ENCODE data around the gene RNU7-1.
A peak's percentile ranks its signal among the peaks of the same experiment; 100 is the strongest.

RNU7-1 gene

DNA sequence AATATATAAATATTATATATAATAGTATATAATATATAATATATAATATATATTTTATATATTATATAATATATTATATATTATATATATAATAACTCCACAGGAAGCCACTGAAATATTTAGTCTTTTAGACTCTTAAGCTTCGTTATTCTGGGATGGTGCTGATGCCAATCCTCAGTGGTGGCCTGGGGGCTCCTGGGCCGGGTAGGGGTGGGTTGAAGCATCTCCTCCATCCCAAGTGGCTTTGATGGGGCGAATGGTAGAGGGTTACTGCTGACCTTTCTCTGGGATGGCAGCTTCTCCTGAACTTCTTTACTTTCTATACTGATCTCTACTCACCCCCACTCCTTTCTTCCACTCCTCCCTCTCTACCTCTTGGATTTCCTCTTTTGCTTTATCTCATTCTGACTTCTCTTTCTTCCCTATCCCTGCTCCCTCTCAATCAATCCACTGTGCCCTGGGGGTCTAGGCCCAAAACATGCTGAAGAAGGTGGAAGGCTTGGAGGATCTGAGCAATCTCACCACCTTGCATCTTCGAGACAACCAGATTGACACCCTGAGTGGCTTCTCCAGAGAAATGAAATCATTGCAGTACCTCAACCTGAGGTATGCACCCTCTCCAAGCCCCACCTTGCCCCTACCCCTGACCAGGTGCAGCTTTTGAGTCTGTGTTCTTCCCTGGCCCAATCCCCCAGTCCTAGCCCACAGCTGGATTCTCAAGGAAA, 34.0 kb upstream of the RNU7-1 start:
- Histone ChIP-seq H3K27ac (replicated peaks) (no peak overlapping the region), H3K27me3 (ENCODE audit: insufficient read depth, poor library complexity, severe bottlenecking) (peaks cover 9% of the 10 kb centered on the region), H3K4me3 (replicated peaks; ENCODE audit: insufficient read depth, low read length) (no peak overlapping the region)
- DNase-seq (ENCODE audit: low read depth in 1 of 2, low spot score in 1 of 2) = no peak
- TF ChIP-seq POLR2AphosphoS5 (IDR thresholded peaks at IDR 0.05; ENCODE audit: low read depth) (no peak), GABPA (IDR thresholded peaks at IDR 0.05; ENCODE audit: low read depth) (no peak), SPI1 (IDR thresholded peaks at IDR 0.05; ENCODE audit: borderline replicate concordance, low read depth) (no peak)
- TF ChIP-seq, protein P1, sequence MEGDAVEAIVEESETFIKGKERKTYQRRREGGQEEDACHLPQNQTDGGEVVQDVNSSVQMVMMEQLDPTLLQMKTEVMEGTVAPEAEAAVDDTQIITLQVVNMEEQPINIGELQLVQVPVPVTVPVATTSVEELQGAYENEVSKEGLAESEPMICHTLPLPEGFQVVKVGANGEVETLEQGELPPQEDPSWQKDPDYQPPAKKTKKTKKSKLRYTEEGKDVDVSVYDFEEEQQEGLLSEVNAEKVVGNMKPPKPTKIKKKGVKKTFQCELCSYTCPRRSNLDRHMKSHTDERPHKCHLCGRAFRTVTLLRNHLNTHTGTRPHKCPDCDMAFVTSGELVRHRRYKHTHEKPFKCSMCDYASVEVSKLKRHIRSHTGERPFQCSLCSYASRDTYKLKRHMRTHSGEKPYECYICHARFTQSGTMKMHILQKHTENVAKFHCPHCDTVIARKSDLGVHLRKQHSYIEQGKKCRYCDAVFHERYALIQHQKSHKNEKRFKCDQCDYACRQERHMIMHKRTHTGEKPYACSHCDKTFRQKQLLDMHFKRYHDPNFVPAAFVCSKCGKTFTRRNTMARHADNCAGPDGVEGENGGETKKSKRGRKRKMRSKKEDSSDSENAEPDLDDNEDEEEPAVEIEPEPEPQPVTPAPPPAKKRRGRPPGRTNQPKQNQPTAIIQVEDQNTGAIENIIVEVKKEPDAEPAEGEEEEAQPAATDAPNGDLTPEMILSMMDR (IDR thresholded peaks at IDR 0.05; ENCODE audit: insufficient read depth, low read length) = no peak
- TF ChIP-seq, protein P2, sequence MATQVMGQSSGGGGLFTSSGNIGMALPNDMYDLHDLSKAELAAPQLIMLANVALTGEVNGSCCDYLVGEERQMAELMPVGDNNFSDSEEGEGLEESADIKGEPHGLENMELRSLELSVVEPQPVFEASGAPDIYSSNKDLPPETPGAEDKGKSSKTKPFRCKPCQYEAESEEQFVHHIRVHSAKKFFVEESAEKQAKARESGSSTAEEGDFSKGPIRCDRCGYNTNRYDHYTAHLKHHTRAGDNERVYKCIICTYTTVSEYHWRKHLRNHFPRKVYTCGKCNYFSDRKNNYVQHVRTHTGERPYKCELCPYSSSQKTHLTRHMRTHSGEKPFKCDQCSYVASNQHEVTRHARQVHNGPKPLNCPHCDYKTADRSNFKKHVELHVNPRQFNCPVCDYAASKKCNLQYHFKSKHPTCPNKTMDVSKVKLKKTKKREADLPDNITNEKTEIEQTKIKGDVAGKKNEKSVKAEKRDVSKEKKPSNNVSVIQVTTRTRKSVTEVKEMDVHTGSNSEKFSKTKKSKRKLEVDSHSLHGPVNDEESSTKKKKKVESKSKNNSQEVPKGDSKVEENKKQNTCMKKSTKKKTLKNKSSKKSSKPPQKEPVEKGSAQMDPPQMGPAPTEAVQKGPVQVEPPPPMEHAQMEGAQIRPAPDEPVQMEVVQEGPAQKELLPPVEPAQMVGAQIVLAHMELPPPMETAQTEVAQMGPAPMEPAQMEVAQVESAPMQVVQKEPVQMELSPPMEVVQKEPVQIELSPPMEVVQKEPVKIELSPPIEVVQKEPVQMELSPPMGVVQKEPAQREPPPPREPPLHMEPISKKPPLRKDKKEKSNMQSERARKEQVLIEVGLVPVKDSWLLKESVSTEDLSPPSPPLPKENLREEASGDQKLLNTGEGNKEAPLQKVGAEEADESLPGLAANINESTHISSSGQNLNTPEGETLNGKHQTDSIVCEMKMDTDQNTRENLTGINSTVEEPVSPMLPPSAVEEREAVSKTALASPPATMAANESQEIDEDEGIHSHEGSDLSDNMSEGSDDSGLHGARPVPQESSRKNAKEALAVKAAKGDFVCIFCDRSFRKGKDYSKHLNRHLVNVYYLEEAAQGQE (IDR thresholded peaks at IDR 0.05; ENCODE audit: insufficient replicate concordance, low read depth) = no peak

DNA sequence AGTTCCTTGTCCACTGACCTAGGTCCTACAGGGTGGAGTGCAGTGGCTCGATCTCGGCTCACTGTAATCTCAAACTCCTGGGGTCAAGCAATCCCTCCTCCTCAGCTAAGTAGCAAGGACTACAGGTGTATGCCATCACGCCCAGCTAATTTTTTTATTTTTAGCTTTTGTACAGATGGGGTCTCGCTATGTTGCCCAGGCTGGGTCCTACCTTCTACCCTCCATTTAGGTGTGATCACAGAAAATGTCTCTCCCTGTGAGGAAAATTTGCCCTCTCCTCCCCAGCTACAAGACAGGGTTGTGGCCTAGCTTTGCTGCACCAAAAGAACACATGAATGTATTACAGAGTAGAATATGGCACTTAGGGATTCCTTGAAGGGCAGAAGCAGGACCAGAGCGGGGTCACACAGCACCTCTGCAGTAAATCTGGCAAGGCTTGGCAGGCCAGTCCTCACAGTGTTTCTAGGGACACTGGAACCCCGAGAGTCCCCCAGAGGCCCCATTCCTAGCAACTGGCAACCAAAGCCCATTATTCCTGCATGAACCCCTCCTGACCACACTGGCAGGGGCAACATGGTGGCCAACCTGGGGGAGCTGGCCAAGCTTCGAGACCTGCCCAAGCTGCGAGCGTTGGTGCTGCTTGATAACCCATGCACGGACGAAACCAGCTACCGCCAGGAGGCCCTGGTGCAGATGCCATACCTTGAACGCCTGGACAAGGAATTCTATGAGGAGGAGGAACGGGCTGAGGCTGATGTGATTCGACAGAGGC, 31.3 kb upstream of the RNU7-1 start:
- Histone ChIP-seq H3K4me3 (replicated peaks; ENCODE audit: insufficient read depth, low read length) (no peak overlapping the region), H3K27me3 (ENCODE audit: insufficient read depth, poor library complexity, severe bottlenecking) (peaks cover 20% of the 10 kb centered on the region), H3K27ac (replicated peaks) (no peak overlapping the region)
- DNase-seq (ENCODE audit: low read depth in 1 of 2, low spot score in 1 of 2) = no peak
- TF ChIP-seq GABPA (IDR thresholded peaks at IDR 0.05; ENCODE audit: low read depth) (no peak), SPI1 (IDR thresholded peaks at IDR 0.05; ENCODE audit: borderline replicate concordance, low read depth) (no peak), POLR2AphosphoS5 (IDR thresholded peaks at IDR 0.05; ENCODE audit: low read depth) (no peak)
- TF ChIP-seq, protein P2 (IDR thresholded peaks at IDR 0.05; ENCODE audit: insufficient replicate concordance, low read depth) = no peak
- TF ChIP-seq, protein P1 (IDR thresholded peaks at IDR 0.05; ENCODE audit: insufficient read depth, low read length) = no peak

DNA sequence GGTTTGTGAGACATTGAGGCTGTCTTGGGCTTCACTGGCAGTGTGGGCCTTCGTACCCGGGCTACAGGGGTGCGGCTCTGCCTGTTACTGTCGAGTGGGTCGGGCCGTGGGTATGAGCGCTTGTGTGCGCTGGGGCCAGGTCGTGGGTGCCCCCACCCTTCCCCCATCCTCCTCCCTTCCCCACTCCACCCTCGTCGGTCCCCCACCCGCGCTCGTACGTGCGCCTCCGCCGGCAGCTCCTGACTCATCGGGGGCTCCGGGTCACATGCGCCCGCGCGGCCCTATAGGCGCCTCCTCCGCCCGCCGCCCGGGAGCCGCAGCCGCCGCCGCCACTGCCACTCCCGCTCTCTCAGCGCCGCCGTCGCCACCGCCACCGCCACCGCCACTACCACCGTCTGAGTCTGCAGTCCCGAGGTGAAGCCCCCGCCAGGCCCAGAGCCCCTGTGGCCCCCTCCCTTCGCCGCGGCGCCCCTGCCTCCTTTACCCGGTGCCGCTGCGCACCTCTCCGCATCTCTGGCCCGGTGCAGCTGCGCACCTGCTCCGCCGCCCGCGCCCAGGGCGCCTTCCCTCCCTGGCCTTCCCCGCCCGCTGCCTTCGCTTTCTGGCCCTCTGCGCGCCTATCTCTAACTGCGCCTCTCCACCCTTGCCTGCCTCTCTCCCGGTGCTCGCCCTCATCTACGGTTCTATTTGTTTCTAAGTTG, 29.2 kb upstream of the RNU7-1 start, which contains the start of gene ENO2:
Gene ENO2 (plus strand): TSS at position 335 of the 701 bp plus-strand sequence. CDS start 1,253 bp downstream, outside the sequence.
- Histone ChIP-seq H3K27ac (replicated peaks) (no peak within 1 kb of the TSS), H3K4me3 (replicated peaks; ENCODE audit: insufficient read depth, low read length) (peak within 1 kb of the TSS; percentile 50), H3K27me3 (ENCODE audit: insufficient read depth, poor library complexity, severe bottlenecking) (peaks cover 20% of the 10 kb centered on the region)
- peak in 1 of 2 experiments; percentile 36 for DNase-seq (ENCODE audit: low read depth in 1 of 2, low spot score in 1 of 2)
- TF ChIP-seq, protein P2 (IDR thresholded peaks at IDR 0.05; ENCODE audit: insufficient replicate concordance, low read depth) = no peak
- TF ChIP-seq, protein P1 (IDR thresholded peaks at IDR 0.05; ENCODE audit: insufficient read depth, low read length) = no peak
- TF ChIP-seq SPI1 (IDR thresholded peaks at IDR 0.05; ENCODE audit: borderline replicate concordance, low read depth) (no peak), GABPA (IDR thresholded peaks at IDR 0.05; ENCODE audit: low read depth) (no peak), POLR2AphosphoS5 (IDR thresholded peaks at IDR 0.05; ENCODE audit: low read depth) (no peak)

All from HL-60 (cell line).